ENCODE results near the gene IPO13.

IPO13 gene, protein sequence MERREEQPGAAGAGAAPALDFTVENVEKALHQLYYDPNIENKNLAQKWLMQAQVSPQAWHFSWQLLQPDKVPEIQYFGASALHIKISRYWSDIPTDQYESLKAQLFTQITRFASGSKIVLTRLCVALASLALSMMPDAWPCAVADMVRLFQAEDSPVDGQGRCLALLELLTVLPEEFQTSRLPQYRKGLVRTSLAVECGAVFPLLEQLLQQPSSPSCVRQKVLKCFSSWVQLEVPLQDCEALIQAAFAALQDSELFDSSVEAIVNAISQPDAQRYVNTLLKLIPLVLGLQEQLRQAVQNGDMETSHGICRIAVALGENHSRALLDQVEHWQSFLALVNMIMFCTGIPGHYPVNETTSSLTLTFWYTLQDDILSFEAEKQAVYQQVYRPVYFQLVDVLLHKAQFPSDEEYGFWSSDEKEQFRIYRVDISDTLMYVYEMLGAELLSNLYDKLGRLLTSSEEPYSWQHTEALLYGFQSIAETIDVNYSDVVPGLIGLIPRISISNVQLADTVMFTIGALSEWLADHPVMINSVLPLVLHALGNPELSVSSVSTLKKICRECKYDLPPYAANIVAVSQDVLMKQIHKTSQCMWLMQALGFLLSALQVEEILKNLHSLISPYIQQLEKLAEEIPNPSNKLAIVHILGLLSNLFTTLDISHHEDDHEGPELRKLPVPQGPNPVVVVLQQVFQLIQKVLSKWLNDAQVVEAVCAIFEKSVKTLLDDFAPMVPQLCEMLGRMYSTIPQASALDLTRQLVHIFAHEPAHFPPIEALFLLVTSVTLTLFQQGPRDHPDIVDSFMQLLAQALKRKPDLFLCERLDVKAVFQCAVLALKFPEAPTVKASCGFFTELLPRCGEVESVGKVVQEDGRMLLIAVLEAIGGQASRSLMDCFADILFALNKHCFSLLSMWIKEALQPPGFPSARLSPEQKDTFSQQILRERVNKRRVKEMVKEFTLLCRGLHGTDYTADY

DNA sequence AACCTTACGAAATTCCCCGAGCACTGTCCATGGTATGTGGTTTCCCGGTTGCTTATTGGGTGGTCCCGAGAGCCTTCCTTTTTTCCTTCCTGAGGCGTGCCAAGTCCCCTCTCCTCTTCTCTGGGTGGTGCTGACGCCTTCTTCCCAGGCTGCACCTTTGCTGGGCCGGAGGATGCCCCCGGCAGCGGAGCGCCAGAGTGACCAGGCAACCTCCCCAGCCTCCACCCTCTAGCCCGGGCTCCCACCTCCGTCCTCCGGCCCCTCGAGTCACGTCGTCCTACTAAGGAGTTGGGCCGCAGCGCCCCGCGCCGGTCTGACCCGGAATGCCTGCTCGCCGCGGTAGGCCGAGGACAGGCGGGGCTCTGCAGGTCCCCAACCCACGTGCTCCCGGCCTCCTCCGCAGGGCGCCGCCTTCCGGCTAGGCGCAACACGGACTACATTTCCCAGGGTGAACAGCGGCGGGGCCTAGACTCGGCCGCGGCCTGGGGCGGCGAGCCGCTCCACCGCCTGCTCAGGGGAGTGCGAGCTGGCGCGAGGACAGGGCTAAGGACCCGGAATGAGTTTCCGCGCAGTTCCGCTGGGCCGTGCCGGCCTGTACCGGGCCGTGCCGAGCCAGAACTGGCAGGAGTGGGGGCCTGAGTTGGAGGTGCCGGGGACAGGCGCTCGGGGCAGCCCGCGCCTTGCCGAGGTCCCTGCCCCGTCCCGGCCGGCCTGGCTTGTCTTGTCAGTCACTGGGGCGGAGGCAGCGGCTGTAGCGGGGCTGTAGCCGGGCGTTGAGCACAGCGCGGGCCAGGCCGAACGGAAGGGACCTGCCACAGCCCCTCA, at the start of gene IPO13:
Gene IPO13 (plus strand): TSS at position 715 of the 825 bp plus-strand sequence. CDS start 651 bp downstream, outside the sequence.
- Mint-ChIP-seq H3K36me3 (ENCODE audit: low read depth) (peaks cover 8% of the 10 kb centered on the region), H3K27ac (peak within 1 kb of the TSS; percentile 100), H3K4me3 (peak within 1 kb of the TSS; percentile 88), H3K4me1 (peaks cover 47% of the 10 kb centered on the region), H3K27me3 (ENCODE audit: low read depth, poor library complexity) (peaks cover 12% of the 10 kb centered on the region), H3K9me3 (no peaks in the 10 kb centered on the region)
- DNase-seq, result peak; percentile 95
- TF ChIP-seq, protein P1, sequence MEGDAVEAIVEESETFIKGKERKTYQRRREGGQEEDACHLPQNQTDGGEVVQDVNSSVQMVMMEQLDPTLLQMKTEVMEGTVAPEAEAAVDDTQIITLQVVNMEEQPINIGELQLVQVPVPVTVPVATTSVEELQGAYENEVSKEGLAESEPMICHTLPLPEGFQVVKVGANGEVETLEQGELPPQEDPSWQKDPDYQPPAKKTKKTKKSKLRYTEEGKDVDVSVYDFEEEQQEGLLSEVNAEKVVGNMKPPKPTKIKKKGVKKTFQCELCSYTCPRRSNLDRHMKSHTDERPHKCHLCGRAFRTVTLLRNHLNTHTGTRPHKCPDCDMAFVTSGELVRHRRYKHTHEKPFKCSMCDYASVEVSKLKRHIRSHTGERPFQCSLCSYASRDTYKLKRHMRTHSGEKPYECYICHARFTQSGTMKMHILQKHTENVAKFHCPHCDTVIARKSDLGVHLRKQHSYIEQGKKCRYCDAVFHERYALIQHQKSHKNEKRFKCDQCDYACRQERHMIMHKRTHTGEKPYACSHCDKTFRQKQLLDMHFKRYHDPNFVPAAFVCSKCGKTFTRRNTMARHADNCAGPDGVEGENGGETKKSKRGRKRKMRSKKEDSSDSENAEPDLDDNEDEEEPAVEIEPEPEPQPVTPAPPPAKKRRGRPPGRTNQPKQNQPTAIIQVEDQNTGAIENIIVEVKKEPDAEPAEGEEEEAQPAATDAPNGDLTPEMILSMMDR (IDR thresholded peaks at IDR 0.05), result peak; percentile 52

DNA sequence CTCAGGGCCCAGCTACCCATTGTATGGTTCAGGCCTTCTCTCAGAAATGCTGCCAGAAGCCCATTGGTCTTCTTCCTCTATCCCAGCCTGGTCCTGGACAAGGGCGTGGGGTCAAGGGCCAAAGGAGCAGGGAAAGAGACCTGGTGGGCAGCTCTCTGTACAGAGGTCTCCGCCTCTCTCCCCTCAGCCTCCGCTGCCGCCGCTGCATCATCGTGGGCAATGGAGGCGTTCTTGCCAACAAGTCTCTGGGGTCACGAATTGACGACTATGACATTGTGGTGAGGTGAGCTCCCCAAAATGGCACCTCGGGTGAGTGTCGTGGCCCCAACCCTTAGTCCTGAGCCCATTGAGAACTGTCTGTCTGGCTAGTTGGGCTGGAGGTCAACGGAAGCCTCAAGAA, 47.8 kb upstream of the IPO13 start:
- no peak overlapping the region for H3K27ac Mint-ChIP-seq
- DNase-seq, result no peak
- H3K36me3 Mint-ChIP-seq (ENCODE audit: low read depth), result peaks cover 22% of the 10 kb centered on the region
- TF ChIP-seq, protein P1 (IDR thresholded peaks at IDR 0.05), result no peak
- H3K27me3 Mint-ChIP-seq (ENCODE audit: low read depth, poor library complexity), result no peaks in the 10 kb centered on the region
- H3K9me3 Mint-ChIP-seq, result no peaks in the 10 kb centered on the region
- peaks cover 11% of the 10 kb centered on the region for H3K4me1 Mint-ChIP-seq
- H3K4me3 Mint-ChIP-seq, result no peak overlapping the region

DNA sequence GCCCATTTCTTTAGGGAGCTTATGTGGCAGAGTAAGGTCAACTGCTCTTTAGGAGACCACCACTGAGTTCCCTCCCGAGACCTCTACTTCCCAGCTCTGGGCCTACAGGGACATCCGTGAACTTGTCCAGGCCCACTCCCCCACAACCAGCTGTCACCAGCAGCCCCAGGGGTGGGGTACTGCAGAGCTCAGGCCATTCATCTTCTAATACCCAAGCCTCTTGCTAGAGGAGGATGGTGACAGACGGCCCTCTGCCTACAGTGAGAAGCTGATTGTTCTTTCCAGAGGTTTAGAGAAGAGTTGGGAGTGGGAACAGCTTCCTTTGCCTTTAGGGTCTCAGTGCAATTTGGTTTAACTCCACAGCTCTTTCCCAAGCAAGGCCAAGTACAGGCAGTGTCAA, 46.4 kb upstream of the IPO13 start:
- H3K4me1 Mint-ChIP-seq, result peaks cover 4% of the 10 kb centered on the region
- DNase-seq, result no peak
- H3K27me3 Mint-ChIP-seq (ENCODE audit: low read depth, poor library complexity), result peaks cover 4% of the 10 kb centered on the region
- peaks cover 27% of the 10 kb centered on the region for H3K36me3 Mint-ChIP-seq (ENCODE audit: low read depth)
- TF ChIP-seq, protein P1 (IDR thresholded peaks at IDR 0.05), result no peak
- H3K27ac Mint-ChIP-seq, result no peak overlapping the region
- no peak overlapping the region for H3K4me3 Mint-ChIP-seq
- H3K9me3 Mint-ChIP-seq, result no peaks in the 10 kb centered on the region

DNA sequence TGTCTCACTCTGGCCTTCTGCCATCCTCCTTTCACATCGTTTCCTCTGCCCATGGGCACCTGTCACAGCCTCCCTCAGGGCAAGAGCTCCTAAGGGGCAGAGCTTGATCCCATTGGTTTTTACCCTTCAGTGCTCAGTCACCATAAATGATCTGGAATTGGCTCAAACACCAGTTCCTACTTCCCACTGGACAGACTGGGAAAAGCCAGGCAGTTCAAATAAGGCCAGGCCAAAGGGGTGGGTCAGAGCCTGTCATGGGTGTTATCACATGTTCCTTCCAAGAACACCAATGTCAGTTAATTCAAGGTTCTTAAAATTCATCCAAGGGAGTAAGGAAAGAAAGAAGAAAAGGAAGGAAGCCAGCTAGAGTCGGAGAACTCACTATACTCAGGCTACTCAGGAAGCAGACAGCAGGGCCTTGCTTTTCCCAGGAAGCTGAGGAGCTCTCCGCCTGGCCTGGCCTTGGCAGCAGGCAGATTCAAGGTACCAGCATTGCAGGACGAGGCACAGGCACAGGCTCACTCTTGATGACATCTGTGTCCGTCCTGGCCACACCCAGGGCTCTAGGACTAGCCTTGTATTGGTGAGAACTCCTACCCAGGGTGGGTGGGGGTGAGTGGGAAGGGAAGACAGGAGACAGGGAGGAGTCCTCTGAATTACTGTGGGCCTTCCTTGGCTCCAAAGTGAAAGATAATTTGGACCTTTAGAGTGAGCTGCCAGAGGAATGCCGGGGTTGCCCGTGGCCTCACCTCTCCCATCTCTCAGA, 45.4 kb upstream of the IPO13 start:
- H3K4me1 Mint-ChIP-seq, result peaks cover 4% of the 10 kb centered on the region
- H3K4me3 Mint-ChIP-seq, result no peak overlapping the region
- no peak overlapping the region for H3K27ac Mint-ChIP-seq
- peaks cover under 1% of the 10 kb centered on the region for H3K9me3 Mint-ChIP-seq
- TF ChIP-seq, protein P1 (IDR thresholded peaks at IDR 0.05), result no peak
- no peak for DNase-seq
- H3K27me3 Mint-ChIP-seq (ENCODE audit: low read depth, poor library complexity), result peaks cover 9% of the 10 kb centered on the region
- H3K36me3 Mint-ChIP-seq (ENCODE audit: low read depth), result peaks cover 24% of the 10 kb centered on the region
